NCI-H1092 (cell line): ENCODE measurements around the gene APOBEC2.
A peak's percentile ranks its signal among the peaks of the same experiment; 100 is the strongest.
"Not testable (repeated sequence)": the region's sequence is repeated elsewhere in the genome, so short reads cannot be mapped to it uniquely, and the experiment has no call there.

Experiments
- DNase-seq: peaks from one replicate; lab custom pipeline; 2025; lab: John Stamatoyannopoulos, UW

The APOBEC2 gene

DNA sequence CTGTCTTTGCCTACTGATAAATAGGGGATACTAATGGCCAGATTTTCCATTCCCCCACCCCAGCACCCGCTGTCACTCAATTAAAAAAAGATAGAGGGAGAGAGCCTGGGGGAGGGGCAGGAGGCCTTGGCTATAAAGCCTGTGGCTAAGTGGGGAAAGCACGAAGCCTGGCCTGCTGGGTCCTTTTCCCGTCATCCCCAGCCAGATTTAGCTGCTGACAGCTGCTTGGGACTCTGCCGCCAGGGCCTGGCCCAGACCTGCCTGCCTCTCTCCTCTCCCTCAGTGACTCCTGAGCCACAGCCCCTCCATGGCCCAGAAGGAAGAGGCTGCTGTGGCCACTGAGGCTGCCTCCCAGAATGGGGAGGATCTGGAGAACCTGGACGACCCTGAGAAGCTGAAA lies at the start of gene APOBEC2:
Gene APOBEC2, plus strand, starts transcription at position 162 of the 400 bp plus-strand sequence. Its CDS starts 146 bp downstream, at position 308.
- no peak for DNase-seq

DNA sequence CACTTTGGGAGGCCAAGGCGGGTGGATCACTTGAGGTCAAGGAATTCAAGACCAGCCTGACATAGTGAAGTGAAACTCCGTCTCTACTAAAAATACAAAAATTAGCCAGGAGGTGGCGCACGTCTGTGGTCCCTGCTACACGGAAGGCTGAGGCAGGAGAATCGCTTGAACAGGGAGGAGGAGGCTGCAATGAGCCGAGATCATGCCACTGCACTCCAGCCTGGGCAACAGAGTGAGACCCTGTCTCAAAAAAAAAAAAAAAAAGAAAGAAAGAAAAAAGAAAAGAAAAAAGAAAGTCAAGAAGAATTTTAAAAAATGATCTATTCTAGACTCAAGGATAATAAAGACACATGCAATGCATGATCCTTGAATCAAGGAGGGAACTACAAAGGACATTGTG lies 46.8 kb upstream of the APOBEC2 start:
- DNase-seq = peak; percentile 38

DNA sequence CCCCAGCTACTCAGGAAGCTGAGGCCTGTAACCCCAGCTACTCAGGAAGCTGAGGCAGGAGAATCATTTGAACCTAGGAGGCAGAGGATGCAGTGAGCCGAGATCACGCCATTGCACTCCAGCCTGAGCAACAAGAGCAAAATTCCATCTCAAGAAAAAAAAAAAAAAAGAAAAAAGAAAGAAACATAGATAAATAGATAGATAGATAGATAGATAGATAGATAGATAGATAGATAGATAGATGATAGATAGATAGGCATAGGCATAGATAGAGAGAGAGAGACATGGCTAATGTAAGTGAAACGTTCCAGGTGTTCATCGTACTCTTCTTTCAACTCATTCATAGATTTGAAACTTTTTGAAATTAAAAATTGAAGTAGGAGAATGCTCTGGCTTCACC lies 46.0 kb upstream of the APOBEC2 start:
- DNase-seq = not testable (repeated sequence)

DNA sequence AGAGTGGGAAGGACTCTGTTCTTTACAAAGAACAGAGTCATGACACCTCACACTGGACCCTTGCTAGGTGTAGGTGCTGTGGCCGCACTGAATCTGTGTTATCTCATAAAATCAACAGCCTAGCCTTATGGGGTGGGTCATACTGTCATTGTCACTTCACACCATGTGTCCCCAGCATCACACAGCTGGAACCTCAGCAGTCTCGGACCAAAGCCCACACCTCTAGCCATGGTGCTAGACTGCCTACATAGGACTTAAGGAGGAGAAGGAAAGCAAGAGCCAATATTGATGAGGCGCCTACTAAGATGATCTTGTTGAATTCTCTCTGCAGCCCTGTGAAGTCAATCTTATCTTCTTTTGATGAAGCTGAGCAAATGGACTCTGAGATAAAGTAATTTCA lies 45.0 kb upstream of the APOBEC2 start:
- DNase-seq = no peak

DNA sequence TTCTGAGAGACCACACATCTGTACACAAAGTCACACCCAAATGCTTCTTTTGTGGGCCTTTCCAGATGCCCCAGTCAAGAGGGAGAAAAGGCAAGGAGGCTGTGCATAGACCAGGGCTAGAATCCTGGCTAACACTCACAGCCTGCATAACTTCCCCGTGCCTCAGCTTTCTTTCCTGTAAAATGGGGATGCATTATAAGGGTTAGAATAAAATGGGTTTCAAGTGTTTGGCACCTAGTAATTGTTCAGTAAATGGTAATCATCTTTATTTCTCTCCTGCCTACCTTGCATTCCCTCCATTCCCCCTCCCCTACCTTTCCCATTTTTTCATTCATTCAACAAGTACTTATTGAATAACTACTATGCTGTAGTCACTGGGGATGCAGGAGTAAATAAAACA lies 43.3 kb upstream of the APOBEC2 start:
- no peak for DNase-seq

DNA sequence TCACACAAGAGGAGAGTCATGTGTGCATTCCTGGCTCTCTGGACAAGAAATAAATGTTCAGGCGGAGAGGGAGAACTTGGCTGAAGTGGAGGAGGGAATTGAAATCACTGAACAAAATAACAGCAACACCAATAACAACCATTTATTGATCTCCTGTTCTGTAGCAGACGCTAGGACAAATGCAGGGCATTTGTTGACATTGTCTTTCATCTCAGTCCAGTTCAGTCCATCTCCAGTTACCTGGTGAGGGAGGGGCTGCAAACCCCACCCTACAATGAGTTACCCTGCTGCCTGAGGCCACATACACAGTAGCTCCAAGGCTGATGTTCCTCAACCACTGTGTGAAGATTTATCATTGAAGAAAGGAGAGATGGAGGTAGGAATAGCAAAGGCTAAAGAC lies 41.3 kb upstream of the APOBEC2 start:
- no peak for DNase-seq

DNA sequence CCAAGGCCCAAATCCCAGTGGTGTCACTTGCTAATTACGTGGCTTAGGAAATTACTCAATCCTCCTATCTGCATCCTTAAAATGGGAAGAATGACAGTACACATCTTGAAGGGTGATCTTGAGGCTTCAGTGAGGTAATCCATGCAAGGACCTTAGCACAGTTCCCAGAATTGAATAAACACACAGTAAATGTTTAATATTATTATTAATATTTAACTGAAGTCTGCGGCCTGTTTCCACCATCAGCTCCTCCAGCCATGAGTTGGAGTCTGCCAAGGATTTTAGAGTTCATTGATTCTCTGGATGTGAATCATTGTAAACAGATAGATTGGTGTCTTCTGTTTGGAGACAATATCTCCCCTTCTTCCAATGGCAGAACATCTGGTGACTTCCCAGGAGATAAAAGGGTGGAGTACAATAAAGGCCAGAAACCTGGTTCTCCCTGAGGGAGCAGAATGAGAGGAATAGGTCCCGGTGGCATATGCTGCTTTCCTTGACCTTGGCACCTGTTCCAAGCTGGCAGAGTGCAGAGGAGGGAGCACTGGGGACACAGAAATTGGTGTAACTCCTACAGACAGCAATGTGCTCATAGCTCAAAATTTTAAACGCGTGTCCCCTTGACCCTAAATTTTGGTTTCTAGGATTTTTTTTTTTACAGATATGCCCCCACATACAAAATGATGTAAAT lies 39.4 kb upstream of the APOBEC2 start:
- no peak for DNase-seq

DNA sequence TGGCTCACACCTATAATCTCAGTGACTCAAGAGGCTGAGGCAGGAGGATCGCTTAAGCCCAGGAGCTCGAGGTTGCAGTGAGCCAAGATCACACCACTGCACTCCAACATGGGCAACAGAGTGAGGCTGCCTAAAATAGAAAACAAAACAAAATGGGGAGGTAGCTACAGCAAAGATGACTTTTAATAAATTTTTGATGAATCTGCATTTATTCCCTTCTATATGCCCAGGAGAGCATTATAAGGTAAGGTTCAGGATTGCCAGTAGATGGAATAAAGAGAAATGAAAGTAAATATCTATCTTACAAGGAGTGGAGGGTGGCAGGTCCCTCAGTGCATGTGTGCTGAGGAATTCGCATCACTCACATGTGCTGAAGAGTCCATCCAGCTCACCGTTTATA lies 38.2 kb upstream of the APOBEC2 start:
- no peak for DNase-seq

DNA sequence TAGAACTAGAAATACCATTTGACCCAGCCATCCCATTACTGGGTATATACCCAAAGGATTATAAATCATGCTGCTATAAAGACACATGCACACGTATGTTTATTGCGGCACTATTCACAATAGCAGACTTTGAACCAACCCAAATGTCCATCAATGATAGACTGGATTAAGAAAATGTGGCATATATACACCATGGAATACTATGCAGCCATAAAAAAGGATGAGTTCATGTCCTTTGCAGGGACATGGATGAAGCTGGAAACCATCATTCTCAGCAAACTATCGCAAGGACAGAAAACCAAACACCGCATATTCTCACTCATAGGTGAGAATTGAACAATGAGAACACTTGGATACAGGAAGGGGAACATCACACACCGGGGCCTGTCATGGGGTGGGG lies 37.1 kb upstream of the APOBEC2 start:
- DNase-seq = not testable (repeated sequence)

DNA sequence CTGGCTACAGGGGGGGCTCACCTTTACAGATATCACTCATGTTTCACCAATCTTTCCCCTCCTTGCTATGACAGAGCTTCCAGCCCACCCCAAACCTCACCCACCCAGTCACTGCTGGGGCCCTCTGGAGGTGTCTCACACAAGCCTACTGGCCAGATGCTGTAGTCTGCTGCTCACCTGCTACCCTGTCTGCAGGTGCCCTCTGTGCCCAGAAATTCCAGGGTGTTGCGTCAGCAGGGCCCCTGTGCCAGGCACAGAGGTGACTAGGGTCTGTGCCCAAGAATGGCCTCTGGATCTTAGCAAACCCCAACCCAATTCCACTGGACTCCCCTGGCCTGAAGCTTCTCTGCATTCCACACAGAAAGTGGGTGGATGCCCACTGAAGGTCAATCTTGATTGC lies 35.3 kb upstream of the APOBEC2 start:
- no peak for DNase-seq

DNA sequence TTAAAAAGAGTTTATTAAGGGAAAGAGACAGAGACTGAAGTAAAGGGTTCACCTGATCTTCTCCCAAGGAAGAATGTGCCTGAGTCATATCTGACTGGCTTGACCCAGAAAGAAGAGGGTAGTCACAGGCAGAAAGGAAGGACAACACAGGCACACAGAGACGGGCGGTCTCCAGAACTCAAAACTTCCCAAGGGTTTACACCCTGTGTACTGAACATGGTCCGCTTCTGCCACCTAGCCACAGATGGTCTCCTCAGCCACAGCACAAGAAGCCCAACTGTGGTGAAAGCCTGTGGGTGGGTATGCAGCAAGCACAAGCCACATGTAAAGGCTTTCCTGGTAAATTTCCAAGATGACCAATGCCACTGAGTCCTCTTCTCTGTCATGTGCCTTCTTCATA lies 31.2 kb upstream of the APOBEC2 start:
- no peak for DNase-seq

DNA sequence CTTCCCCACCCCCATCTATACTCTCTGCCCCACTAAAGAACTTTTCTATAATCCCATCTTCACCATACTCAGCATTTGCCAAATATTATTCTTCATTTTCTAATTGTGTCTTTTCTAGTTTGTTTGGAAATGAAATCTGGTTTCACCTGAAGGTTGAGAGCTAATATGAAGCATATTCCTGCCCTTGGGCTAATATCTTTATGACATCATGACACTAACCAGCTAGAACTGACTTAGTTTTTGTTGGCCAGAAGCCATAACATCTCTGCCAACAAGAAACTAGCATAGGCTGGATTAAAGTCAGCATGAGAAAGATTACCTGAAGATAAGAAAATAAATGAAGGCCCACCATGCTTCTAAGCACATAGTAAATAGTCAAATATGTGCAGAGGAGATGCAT lies 30.7 kb upstream of the APOBEC2 start:
- DNase-seq = no peak

DNA sequence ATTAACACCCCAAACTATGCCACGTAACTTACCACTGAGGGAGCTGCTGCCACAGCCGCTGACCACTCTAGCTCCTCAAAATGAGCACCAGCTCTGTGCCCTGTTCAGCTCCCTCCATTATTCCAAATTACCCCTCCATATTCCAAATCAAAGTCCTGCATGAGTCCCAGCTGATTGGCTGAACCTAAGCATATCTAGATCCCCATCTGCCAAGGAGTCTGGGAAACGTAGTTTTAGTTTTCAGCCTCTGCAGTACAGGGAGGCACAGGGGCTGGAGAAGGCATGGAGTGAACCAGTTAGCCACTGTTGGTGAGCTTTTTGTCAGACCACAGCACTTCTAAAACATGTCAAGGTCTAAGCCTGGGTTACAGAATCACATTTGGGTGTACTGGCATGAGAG lies 29.9 kb upstream of the APOBEC2 start:
- DNase-seq = no peak

DNA sequence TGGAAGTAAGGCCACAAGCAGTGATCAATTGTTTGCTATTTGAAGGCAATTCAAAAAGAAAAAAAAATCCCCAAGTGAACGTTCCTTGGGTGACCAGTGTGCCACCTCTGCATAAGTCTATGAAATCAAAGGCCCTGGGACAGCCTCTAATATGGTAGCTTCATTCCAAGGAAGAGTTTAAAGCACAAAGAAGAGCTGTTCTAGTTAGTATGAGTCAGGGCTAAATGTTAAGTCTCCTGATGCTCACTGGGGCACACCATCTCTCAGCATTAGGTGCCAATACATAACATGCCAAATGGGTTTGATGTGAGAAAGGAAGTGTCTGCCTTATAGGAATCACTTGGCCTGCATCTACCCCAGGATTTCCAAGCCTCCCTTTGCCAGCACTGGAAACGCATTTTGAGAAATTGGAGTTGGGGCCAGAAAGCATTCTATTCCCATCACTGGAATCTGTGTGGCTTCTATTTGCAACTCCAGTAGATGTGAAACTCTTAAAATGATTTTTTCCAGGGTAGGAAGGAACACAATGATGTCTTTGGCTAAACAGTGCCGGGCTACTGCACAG lies 27.0 kb upstream of the APOBEC2 start:
- DNase-seq = no peak

DNA sequence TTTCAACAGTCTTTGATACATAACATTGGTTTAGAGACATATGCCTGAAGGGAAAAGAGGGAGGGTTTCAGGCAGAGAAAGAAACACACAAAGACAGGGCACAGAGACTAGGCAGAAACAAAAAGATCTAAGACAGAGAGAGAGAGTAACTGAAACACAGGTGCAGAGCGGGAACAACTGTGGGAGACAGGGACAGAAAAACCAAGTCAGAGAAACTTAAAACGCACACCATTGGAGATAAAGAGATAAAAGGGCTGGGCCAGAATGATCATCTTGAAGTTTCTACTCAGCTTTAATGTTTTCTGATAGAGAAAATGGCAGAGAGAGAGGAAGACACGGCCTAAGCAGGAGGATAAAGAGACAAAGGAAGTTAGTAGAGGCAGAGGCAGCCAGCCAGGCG lies 25.8 kb upstream of the APOBEC2 start:
- no peak for DNase-seq

DNA sequence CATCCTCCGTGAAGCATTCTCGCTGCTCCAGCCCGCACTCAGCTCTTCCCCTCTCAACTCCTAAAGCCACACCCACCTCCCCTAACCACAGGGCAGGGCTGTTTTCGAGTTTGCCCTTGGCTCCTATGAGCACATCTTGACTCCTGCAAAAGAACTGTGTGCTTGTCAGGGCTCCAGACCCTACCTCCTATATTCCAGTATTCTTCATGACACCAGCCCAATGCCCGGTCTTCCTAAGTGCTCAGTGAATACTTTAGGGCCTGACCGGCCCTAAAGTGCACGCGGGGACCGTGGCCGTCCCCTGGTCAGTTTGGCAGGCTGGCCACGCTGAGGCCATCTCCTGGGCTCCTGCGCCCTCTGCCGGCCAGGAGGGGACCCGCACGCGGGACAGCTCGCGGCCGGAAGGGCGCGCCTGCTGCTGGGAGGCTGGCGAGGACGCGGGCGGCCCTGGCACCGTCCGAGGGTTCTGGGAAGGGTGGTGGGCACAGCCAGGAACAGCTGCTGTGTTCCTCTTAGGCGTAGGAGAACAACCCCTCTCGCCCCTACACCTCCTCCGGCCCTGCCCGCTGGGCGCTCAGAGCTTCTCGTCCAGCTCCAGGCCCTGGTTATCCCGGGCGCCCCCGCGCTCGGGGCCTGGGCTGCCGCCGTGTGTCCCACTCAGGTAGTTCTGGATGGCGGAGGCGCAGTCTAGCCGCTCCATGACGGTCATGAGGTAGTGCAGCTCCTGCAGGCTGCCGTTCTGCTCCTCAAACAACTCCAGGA lies 25.0 kb upstream of the APOBEC2 start:
- peak; percentile 18 for DNase-seq

DNA sequence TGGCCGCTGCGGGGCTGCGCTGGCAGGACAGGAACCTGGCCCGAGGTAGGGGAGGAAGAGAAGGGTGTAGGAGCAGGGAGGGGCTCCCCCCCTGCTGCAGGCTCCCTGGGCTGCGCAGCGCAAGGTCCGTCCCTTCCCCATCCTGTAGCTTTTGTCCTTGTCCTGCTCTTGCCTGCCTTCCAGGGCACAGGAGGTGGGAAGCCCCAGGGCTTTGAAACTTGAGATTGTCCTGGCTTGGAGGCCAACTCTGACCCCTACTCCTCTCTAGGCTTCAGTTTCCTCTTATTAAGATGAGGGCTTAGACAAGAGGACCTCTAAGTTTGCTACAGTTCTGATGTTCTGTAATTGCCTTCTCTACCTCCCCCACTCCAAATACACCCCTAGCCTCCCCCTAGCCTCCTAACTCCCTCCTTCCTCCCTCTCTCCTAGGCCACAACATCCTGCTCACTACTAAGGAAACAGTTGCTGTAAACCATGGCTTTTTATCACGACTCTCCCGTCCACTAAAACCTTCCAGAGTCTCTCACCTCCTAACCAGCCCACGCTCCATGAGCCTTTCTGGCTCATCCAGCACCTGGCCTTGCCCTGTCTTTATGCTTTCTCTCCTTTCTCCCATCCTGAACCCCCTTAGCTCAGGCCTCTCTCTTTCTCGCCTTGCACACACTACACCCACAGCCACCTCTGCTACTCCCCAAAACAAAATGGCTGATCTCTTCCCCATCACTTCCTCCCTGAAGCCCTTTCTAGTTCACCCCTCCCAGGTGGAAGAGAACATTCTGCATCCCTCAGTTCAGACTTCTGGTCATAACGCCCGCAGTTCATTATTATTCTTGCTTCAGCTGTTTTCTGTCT lies 24.2 kb upstream of the APOBEC2 start:
- no peak for DNase-seq

DNA sequence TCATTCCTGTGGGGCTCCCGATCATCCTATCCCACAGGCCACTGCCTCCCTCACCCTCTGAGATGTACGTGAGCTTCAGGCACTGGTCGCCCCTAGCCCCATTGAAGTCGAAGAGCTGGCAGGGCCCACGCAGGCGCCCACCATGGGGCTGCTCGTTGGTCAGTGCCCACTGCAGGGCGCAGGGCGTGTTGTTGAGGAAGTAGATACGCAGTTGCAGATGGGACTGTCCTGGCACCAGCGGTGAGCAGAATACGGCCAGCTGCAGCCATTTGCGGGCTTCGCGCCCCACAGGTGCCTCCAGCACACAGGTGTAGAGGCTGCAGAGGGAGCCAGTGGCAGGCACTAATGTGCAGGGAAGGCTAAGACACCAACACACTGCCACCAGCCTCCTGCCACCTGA lies 20.2 kb upstream of the APOBEC2 start:
- DNase-seq = no peak

DNA sequence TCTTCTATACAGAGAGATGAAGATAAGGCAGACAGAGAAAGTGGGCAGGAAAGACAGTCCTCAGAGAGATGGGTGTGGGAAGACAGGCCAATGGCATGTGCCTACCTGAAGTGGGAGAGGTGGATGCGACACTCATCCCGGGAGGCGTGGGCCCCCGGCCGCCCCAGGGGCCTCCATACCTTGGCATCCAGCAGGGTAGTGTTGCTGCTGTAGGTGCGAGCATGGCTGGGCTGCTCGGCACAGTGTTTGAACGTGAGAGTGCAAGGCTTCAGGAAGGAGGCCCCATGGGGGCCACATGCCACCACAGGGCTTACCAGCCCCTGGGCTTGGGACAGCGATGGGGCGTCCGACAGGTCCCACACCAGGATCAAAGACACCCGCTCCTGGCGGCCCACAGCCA lies 19.2 kb upstream of the APOBEC2 start:
- DNase-seq = no peak

DNA sequence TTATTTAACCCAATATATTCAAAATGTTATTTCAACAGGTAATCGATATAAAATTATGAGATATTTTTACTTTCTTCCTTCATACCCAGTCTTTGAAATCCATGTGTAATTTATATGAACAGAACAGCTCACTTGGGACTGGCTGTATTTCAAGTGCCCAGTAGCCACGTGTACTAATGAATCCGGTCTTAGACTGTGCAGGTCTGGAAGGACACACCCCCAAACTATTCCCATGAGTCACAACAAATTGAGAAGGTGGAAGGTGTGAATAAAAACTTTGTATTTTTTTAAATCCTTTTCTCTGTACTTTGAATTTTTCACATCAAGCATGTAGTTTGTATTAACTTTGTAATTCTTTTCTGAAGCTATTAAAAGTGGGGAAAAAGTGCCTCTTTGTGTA lies 16.8 kb upstream of the APOBEC2 start:
- DNase-seq = no peak

DNA sequence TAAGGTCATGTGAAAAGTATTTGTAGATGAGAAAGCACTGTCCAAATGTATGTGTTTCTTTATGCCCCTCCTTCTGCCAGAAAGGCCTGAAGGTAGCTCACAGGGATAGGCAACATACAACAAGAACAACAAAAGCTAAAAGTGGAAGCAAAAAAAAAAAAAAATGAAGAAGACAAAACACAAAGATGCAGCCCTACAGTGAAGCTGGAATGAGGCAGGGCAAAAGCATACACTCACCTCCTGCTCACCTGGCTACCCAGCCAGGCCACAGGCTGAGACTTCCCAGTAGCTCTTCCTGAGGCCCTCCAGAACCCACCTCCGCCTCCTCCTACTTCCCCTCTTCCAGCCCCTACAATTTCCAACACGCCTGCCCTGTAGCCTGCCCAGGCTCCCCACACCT lies 16.4 kb upstream of the APOBEC2 start:
- no peak for DNase-seq

DNA sequence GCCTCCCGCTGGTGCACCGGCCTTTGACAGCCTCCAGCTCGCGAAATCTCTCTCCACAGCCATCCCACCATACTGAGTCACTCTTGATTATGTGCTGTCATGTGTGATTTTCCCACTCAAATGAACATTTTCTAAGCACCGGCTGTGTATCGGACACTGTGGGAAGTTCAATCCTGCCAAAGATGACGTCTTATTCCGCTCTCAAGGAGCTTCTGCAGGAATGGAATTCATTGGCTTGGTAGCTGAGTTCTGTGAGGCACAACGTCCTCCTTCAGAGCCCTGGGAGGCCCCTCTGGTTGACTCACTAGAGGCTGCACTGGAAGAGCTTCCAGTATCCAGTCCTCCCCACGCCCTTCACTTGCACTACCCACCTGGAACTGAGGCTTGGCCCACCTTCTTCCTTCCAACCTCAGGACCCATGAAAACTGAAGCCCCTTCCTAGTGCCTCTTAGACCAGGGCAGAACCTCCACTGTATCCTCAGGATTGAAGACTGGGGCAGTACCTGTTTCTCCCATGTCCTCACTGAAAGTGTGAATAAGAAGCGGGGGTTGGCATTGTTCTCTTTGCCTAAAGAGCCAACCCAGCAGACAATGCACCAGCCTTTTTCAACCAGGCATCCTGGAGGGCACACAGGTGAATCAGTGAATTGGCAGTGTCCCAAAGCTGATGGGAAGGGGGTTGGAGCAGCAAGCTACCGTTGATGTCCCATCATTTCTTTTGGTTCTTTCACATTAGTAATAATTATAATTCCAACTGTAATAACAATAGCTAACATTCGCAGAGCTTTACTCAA lies 15.7 kb upstream of the APOBEC2 start:
- DNase-seq = no peak
